HG03280 (cell line): Measurements from ENCODE around the gene GPX8.

Source experiments
- ATAC-seq: cut with Tn5 transposase; IDR thresholded peaks from one replicate; pipeline ENCODE4 v1.9.1; 2021; ENCODE audit warnings: mild to moderate bottlenecking, moderate library complexity; ENCODE audit not compliant: unreplicated experiment

The GPX8 gene

GRCh38 chr5:55172051-55172899 is 12.3 kb downstream of the GPX8 start:
- ATAC-seq = peak; percentile 52

DNA sequence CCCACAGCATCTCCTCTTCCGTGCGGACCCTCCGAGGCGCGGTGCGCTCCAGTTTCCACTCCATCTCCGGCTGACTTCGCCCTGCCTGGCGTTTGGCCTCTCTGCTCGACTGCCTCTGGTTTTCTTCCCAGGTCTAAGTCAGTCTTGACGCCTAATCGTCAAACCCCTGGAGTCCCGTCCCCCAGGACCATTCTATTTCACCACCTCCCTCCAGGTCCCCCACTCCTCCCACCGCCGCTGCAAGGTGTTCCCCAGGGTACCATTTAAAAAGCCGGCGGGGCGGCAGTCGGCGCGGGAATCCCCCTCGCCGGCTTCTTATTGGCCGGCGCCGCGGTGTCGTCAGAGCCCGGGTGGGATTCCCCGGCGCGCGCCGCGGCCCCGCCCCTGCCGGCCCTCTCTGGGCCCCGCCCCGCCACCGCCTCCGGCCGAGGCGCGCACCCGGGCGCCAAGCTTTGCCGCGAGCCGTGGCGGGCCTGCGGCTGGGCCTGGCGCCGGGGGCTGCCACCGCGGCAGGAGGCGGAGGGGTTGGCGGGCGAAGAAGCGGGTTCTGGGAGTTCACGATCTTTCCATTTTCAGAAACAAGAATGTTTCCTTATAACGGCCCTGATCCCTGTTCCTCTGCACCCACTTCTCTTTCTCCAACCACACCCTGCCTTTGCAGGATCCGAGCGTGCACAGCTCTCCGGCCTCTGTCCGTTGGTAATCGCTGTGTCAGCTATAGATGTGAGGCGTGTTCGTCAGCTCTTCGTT is 13.1 kb downstream of the GPX8 start, which contains the start of gene CDC20B:
Gene CDC20B (minus strand): TSS at position 241 of the 750 bp plus-strand sequence. CDS start 177 bp downstream, at position 64.
- peak; percentile 90 for ATAC-seq

GRCh38 chr5:55173687-55174230 is 13.8 kb downstream of the GPX8 start:
- peak; percentile 8 for ATAC-seq

GRCh38 chr5:55175781-55176175 is 15.8 kb downstream of the GPX8 start:
- no peak for ATAC-seq

- no peak for ATAC-seq
Observed at GRCh38 chr5:55176176-55176818, 16.3 kb downstream of the GPX8 start.

DNA sequence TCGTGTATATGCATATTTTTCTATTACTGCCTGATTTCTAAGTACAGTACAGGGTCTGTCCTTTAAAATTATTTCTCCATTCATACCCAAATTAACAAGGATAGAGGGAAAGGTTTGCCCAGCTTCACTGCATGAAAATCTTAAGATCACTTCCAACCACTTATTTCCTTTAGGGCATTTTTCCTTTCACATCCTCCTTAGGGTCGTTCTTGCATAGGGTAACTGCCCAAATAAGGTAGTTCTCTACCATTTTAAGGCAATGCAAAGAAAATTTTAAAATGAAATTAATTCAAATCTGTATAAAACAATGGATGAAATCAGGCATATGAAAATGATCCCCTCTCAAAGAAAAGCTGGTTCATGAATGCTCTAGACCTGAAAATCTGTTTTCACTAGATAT is 17.1 kb downstream of the GPX8 start:
- no peak for ATAC-seq

DNA sequence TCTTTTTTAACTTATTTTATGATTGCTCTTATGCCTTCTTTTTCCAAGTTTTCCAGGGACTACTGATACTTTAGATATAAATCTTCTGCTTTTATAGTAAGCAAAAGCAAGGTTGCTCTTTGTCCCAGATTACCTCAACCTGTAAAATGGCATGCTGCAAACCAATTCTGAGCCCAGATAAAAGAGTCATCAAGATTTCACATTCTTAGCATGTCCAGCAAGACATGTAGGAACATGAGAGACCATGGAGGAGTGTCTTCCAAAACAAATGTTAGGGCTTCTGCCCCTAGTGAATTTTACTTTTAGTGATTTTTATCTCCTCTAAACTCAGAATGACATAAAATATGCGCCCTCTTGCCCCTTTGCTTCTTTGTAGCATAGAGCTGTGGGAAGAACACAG is 20.0 kb downstream of the GPX8 start:
- no peak for ATAC-seq

GRCh38 chr5:55187370-55187769 is 27.4 kb downstream of the GPX8 start:
- no peak for ATAC-seq

DNA sequence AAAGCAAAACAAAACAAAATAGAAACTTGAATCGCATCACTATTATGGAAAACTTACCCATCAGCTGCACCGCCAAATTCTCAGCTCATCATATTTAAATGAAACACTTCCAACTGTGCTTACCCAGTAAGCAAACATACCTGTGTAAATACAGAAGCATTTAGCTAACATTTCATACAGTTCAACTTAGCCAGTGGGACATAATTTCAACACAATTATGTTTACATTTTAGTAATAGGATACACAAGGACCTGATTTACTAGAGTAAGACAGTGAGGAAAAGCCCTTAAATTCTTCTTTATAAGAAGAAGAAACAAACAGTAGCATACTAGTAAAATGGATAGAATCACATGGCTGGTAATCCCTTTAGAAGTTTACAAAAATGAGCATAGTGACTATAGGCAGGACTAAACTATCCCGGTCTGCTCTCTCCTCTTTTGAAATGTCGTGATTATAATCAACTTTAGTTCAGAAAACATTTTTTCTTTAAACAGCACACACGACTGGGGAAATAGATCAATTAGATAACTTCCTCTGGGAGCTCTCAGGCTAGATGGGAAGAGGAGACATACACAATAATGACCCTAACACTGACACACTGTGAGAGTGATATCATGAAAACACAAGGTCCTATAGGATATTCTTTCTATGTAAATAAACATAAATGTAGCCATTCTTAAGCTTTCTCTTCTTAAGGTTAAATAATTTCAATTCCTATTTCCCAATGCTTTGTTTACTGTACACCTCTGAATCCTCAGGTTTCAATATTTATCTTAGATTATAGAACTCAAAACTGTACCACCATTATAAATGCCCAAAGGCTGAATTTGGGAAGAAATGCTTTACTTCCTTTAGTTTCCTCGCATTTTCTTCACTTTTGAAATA is 28.9 kb downstream of the GPX8 start:
- no peak for ATAC-seq

GRCh38 chr5:55191165-55191564 is 31.2 kb downstream of the GPX8 start:
- ATAC-seq = no peak

DNA sequence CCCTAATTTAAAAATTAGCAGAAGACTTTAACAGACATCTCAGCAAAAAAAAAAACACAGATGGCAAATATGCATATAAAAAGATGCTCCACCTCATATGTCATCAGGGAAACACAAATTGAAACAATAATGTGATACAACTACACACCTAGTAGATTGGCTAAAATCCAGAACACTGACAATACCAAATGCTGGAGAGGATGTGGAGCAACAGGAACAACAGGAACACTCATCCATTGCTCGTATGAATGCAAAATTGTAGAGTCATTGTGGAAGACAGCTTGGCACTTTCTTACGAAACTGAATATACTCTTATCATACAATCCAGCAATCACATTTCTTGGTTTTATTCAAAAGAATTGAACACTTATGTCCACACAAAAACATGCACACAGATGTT is 45.0 kb downstream of the GPX8 start:
- no peak for ATAC-seq

- ATAC-seq = no peak
Observed at GRCh38 chr5:55211184-55211874, 51.4 kb downstream of the GPX8 start.
